ENCODE results near the gene ERBB4. TPM values are rescaled to one million over a fixed set of nuclear protein-coding genes. Genes with fewer than 3 reads are reported as not detected.

The ERBB4 gene
- total and polyA plus RNA-seq, 2 of the 8 experiments (the other 6 are each of a cell fraction or from before 2014, with no cell fraction given): 0.34 to 1.3 TPM

- H4K5ac ChIP-seq (ENCODE audit: insufficient read length, low read depth, low read length): no peak overlapping the region
- no peak overlapping the region for H4K91ac ChIP-seq (replicated peaks; ENCODE audit: insufficient read length, low read length)
- H2BK5ac ChIP-seq (ENCODE audit: low read depth, low read length): no peak overlapping the region
- POLR2A ChIA-PET (ENCODE audit: partially characterized antibody): no interaction called here
- H3K4me2 ChIP-seq (ENCODE audit: insufficient read depth in 1 of 2, low read depth in 2 of 2, low read length in 2 of 2): no peak overlapping the region
- FAIRE-seq (no peak), DNase-seq (ENCODE audit: low read depth in 1 of 2, low spot score in 2 of 2) (no peak)
- CTCF ChIA-PET (ENCODE audit: partially characterized antibody): interaction anchor here (0.7 kb wide), 1 partner anchor 19 kb away, joined by 3 read pairs; no protein-coding TSS in a partner anchor
- H3K14ac ChIP-seq (ENCODE audit: insufficient read length): no peak overlapping the region
- no peak overlapping the region for H3K23ac ChIP-seq (ENCODE audit: insufficient read length)
- no peak overlapping the region for H2BK20ac ChIP-seq (ENCODE audit: low read length)
- no peak overlapping the region for H2BK120ac ChIP-seq (replicated peaks; ENCODE audit: low read depth, low read length)
- 100% methylated on average over 1 of the region's 1 CpG; no CpG with 5 or more reads in 1 of the 2 experiments for WGBS, 2 experiments (ENCODE audit: extremely low coverage in 1 of 2, insufficient coverage in 1 of 2, insufficient read length in 1 of 2, insufficient replicate concordance in 2 of 2, low coverage in 1 of 2, low lambda C conversion rate in 2 of 2, missing lambda C conversion rate in 1 of 2)
- H3K36me3 ChIP-seq (ENCODE audit: control insufficient read depth in 2 of 4, insufficient read depth in 4 of 4, low read length in 3 of 4): no peaks in the 10 kb centered on the region
- no peak overlapping the region for H3K18ac ChIP-seq (ENCODE audit: extremely low read depth, low read length)
- no peak overlapping the region for H3K27ac ChIP-seq (ENCODE audit: low read depth, low read length)
- no peaks in the 10 kb centered on the region for H3K4me1 ChIP-seq (replicated peaks in 1 of 4; ENCODE audit: control insufficient read depth in 3 of 4, insufficient read depth in 4 of 4, low read length in 3 of 4)
- H2AFZ ChIP-seq (ENCODE audit: low read length): no peak overlapping the region
- H4K8ac ChIP-seq (ENCODE audit: extremely low read depth, insufficient read depth, low read length): no peak overlapping the region
- H3K27me3 ChIP-seq (replicated peaks in 1 of 4; ENCODE audit: control insufficient read depth in 3 of 4, extremely low read depth in 1 of 4, insufficient read depth in 3 of 4, low read length in 3 of 4): no peaks in the 10 kb centered on the region
- H3K23me2 ChIP-seq (ENCODE audit: low read depth, low read length): no peaks in the 10 kb centered on the region
- H2BK12ac ChIP-seq (ENCODE audit: low read depth, low read length): no peak overlapping the region
- no peak overlapping the region for H3K56ac ChIP-seq (replicated peaks; ENCODE audit: insufficient read length, low read depth, low read length)
- no peak overlapping the region for H2BK15ac ChIP-seq (ENCODE audit: low read length)
- H3K79me1 ChIP-seq (ENCODE audit: low read depth, low read length): no peaks in the 10 kb centered on the region
- no peaks in the 10 kb centered on the region for H3K9me3 ChIP-seq (ENCODE audit: insufficient read depth in 2 of 2, low read depth in 1 of 2, low read length in 1 of 2)
- H3K9ac ChIP-seq (replicated peaks in 1 of 4; ENCODE audit: extremely low read depth in 1 of 4, low read depth in 3 of 4, low read length in 3 of 4): no peak overlapping the region
- H3K4ac ChIP-seq (replicated peaks; ENCODE audit: insufficient read length, low read depth, low read length): no peak overlapping the region
- no peak overlapping the region for H2AK5ac ChIP-seq (ENCODE audit: low read depth, low read length)
- no peaks in the 10 kb centered on the region for H4K20me1 ChIP-seq (replicated peaks in 1 of 2; ENCODE audit: control insufficient read depth in 1 of 2, insufficient read depth in 2 of 2, low read length in 2 of 2)
- TF ChIP-seq SIRT6 (IDR thresholded peaks at IDR 0.05; ENCODE audit: low read length): no peak
- H3K4me3 ChIP-seq (ENCODE audit: extremely low read depth in 1 of 4, insufficient read depth in 2 of 4, low read depth in 3 of 4, low read length in 4 of 4): no peak overlapping the region
- H3K79me2 ChIP-seq (ENCODE audit: control insufficient read depth in 1 of 2, insufficient read depth in 2 of 2, low read length in 2 of 2): no peaks in the 10 kb centered on the region
These were observed 907.1 kb downstream of the ERBB4 start for GRCh38 chr2:211631503-211631902.
